Psoas muscle (tissue), 8 donors: Measurements from ENCODE around the gene NEK6. TPM values are rescaled to one million over a fixed set of nuclear protein-coding genes. Genes with fewer than 3 reads are reported as not detected.

Experiments
- ATAC-seq, 4 donors: fragments of 200-7000 bp; cut with Tn5 transposase; one replicate each; pipeline ENCODE4 v1.9.1; 2020; ENCODE audit warnings: moderate library complexity in 3 of 4, mild to moderate bottlenecking in 2 of 4
- DNase-seq, 2 donors: peaks; one replicate each; pipeline ENCODE4 v3.0.0-alpha.2; 2020
- H3K27ac ChIP-seq: fragments of 200-600 bp; one replicate; pipeline ENCODE4 v1.8.0; 2022
- H3K27me3 ChIP-seq, 3 donors: fragments of 200-600 bp in 1 of 3; one replicate each; pipeline versions ENCODE4 v1.6.1 to v1.8.0; 2013 to 2022; ENCODE audit warnings: low read length in 2 of 3, mild to moderate bottlenecking in 2 of 3, moderate library complexity in 1 of 3; ENCODE audit not compliant: insufficient read depth in 3 of 3
- H3K36me3 ChIP-seq, 2 donors: fragments of 200-600 bp in 1 of 2; one replicate each; pipeline versions ENCODE4 v1.6.1 to v1.8.0; 2013 to 2022; ENCODE audit warnings: low read depth in 1 of 2, mild to moderate bottlenecking in 1 of 2, moderate library complexity in 1 of 2; ENCODE audit not compliant: insufficient read depth in 1 of 2
- H3K4me1 ChIP-seq: fragments of 200-600 bp; one replicate; pipeline ENCODE4 v1.8.0; 2022
- H3K4me3 ChIP-seq: fragments of 200-600 bp; one replicate; pipeline ENCODE4 v1.8.0; 2022; ENCODE audit warnings: mild to moderate bottlenecking
- H3K9me3 ChIP-seq: fragments of 200-600 bp; one replicate; pipeline ENCODE4 v1.8.0; 2022
- WGBS, 3 donors: extraction: QIAGEN DNeasy Blood & Tissue Kit; methylation state at CpG; one replicate each; pipeline versions ENCODE4 v1.1.6 to v1.1.7; 2013; 5-methylcytosine and 5-hydroxymethylcytosine counted together
- intact Hi-C, 2 donors: fragments of 100-400 bp; cut with DNase I; formaldehyde crosslinking; loops; one replicate each; pipeline versions ENCODE4 v1.11.0 to v1.14.2; 2022
- polyA plus RNA-seq, 3 donors: library from polyadenylated mRNA; stranded (reverse); fragments of 200-250 nt; gene quantifications; one replicate each; pipeline ENCODE4 v1.2.3, GENCODE V29; 2013
- total RNA-seq, 4 donors: library from RNA; stranded (reverse); fragmentation: NEBNext Ultra II Directional in 2 of 4; extraction: Animal tissue kit (Norgen Biotek cat#: 25700) in 2 of 4; gene quantifications; one replicate each; pipeline versions ENCODE4 v1.2.1 to v1.2.4, GENCODE V29; 2021 to 2023
- TF ChIP-seq, protein P1 (sequence below): fragments of 200-600 bp; IDR thresholded peaks from one replicate; pipeline ENCODE4 v1.8.0; 2022; ENCODE audit warnings: antibody characterized with exemption
- donor health status: healthy with polysubstance abuse.
- donor health status: DM: no; HTN: no; CAD: no; lungs with moderate emphysema.
- donor health status: Bipolar disorder and iron deficiency.
- donor health status: healthy.
- donor health status: DM: yes; HTN: yes; CAD: no.
- donor health status: DM: no; HTN: no; CAD: no.
- donor health status: DM: no; HTN: no; CAD: no.
- donor health status: DM: yes; HTN: yes; CAD: no.

NEK6 gene
- total and polyA plus RNA-seq, 7 donors, result 2.0 to 16.0 (median 5.3) TPM

DNA sequence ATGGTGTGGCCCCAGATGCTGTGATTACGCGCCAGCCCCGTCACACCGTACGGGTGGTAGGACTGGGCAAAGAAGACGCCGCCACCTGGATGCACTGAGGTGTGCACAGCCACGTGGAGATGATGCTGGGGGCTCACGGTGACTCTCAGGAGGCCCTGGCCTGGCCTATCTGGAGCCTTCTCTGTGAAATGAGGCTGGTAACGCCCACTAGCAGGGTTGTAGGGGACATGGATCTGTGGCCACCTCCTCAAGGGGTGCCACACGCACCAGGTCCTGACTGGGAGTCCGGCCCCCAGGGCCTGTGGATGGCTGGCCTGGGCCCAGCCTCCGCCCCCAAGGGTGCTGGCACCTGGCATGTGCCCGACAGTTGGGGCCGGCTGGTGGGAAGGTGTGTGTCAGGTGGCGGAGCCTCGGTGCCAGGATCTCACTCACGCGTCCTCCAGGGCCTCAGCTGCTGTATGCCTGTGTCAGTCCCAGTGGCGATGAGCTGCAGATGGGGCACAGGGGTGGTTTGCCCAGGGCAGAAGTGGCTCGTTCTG lies 32.4 kb downstream of the NEK6 start:
- TF ChIP-seq, protein P1, sequence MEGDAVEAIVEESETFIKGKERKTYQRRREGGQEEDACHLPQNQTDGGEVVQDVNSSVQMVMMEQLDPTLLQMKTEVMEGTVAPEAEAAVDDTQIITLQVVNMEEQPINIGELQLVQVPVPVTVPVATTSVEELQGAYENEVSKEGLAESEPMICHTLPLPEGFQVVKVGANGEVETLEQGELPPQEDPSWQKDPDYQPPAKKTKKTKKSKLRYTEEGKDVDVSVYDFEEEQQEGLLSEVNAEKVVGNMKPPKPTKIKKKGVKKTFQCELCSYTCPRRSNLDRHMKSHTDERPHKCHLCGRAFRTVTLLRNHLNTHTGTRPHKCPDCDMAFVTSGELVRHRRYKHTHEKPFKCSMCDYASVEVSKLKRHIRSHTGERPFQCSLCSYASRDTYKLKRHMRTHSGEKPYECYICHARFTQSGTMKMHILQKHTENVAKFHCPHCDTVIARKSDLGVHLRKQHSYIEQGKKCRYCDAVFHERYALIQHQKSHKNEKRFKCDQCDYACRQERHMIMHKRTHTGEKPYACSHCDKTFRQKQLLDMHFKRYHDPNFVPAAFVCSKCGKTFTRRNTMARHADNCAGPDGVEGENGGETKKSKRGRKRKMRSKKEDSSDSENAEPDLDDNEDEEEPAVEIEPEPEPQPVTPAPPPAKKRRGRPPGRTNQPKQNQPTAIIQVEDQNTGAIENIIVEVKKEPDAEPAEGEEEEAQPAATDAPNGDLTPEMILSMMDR, result no peak
- DNase-seq (no peak), ATAC-seq (no peak)
- H3K4me3 ChIP-seq, result no peak overlapping the region
- intact Hi-C loops, result no loop called here
- WGBS, 3 donors, result 80 to 83% (median 83%) methylated on average over 20 to 21 of the region's 21 CpGs
- no peak overlapping the region for H3K27ac ChIP-seq
- H3K9me3 ChIP-seq, result no peaks in the 10 kb centered on the region
- H3K27me3 ChIP-seq, result no peaks in the 10 kb centered on the region
- H3K36me3 ChIP-seq, result peaks cover 0 to 3% of the 10 kb centered on the region in 2 donors
- H3K4me1 ChIP-seq, result peaks cover 20% of the 10 kb centered on the region

- TF ChIP-seq, protein P1, result no peak
- Histone ChIP-seq H3K27ac (no peak overlapping the region), H3K9me3 (no peaks in the 10 kb centered on the region), H3K4me3 (no peak overlapping the region), H3K4me1 (peaks cover 28% of the 10 kb centered on the region), H3K36me3 (peaks cover 0 to 3% of the 10 kb centered on the region in 2 donors), H3K27me3 (no peaks in the 10 kb centered on the region)
- 74 to 80% (median 78%) methylated on average over 22 of the region's 22 CpGs for WGBS, 3 donors
- intact Hi-C loops, result no loop called here
- DNase-seq (no peak), ATAC-seq (no peak)
Measured at GRCh38 chr9:124290743-124291554, 33.2 kb downstream of the NEK6 start.

GRCh38 chr9:124291801-124292396 lies 34.1 kb downstream of the NEK6 start:
- ATAC-seq (peak in 2 of 4 donors; percentile 12 to 41), DNase-seq (no peak)
- intact Hi-C loops, result no loop called here
- Histone ChIP-seq H3K27ac (no peak overlapping the region), H3K4me3 (no peak overlapping the region), H3K9me3 (no peaks in the 10 kb centered on the region), H3K27me3 (no peaks in the 10 kb centered on the region), H3K36me3 (no peaks in the 10 kb centered on the region), H3K4me1 (peaks cover 31% of the 10 kb centered on the region)
- WGBS, 3 donors, result 49 to 57% (median 49%) methylated on average over 11 of the region's 11 CpGs
- TF ChIP-seq, protein P1, result no peak

DNA sequence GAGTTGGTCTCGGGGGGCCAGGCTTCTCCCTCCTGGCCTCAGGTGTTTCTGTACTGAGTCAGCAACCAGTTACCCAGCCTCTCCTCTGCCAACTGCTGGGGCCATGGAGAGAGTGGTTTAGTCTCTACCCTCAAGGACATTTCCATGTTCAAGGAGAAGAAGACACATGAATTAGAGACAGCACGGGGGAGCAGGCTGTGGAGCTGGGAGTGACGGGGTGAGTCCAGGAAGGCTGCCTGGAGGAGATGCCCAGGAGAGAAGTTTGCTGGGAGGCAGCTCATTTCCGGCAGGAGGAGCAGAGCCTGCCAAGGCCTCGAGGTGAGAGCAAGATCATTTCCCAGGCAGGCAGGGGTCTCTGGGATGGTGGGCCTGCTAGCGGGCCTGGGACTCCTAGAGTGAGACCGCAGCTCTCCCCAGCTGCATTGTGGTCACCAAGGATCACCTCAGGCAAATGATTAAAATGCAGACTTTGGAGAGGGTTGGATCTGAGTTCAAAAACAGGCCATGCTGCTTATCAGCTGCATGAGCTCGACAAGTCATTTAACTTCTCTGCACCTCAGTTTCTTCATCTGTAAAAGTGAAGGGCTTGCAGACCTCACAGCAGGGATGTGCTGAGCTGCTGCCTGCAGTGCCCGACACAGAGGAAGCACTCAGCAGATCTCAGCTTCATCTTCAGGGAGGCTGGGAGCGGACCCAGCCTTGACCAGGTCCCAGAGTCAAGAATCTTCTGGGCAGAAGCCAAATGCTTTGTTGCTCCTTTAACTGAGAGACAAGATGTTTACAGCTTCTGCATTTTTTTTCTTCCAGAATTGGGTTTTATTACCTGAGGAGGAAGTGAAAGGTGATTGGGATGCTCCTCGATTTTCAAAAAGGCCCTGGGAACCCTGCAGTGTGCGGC lies 35.2 kb downstream of the NEK6 start:
- Histone ChIP-seq H3K4me1 (peaks cover 34% of the 10 kb centered on the region), H3K27me3 (no peaks in the 10 kb centered on the region), H3K36me3 (no peaks in the 10 kb centered on the region), H3K4me3 (no peak overlapping the region), H3K27ac (no peak overlapping the region), H3K9me3 (no peaks in the 10 kb centered on the region)
- intact Hi-C loops, result no loop called here
- TF ChIP-seq, protein P1, result no peak
- DNase-seq, result no peak
- 85% methylated on average over 12 of the region's 12 CpGs for WGBS, 3 donors
- ATAC-seq, result no peak
